BE2C (cell line): ENCODE data around the gene SUN5.

Experiments
- DNase-seq: peaks from one replicate; pipeline ENCODE4 v3.0.0-alpha.2; 2020
- H3K27me3 ChIP-seq: fragments of 250-450 bp; sonication (Bioruptor Pico); 2 replicates; pipeline ENCODE4 v1.5.1; 2020; ENCODE audit warnings: mild to moderate bottlenecking
- H3K36me3 ChIP-seq: fragments of 250-450 bp; sonication (Bioruptor Pico); 2 replicates; pipeline ENCODE4 v1.5.1; 2020; ENCODE audit warnings: mild to moderate bottlenecking
- H3K4me1 ChIP-seq: fragments of 250-450 bp; sonication (Bioruptor Pico); 2 replicates; pipeline ENCODE4 v1.5.1; 2020
- H3K4me3 ChIP-seq: 2 replicates; pipeline ENCODE4 v1.5.1; 2011; ENCODE audit warnings: low read depth, low read length
- H3K9me3 ChIP-seq: fragments of 250-450 bp; sonication (Bioruptor Pico); 2 replicates; pipeline ENCODE4 v1.5.1; 2020
- CTCF ChIP-seq: IDR thresholded peaks from 2 replicates; pipeline ENCODE4 v1.5.1; 2012; ENCODE audit warnings: mild to moderate bottlenecking, low read depth, low read length

Gene SUN5

DNA sequence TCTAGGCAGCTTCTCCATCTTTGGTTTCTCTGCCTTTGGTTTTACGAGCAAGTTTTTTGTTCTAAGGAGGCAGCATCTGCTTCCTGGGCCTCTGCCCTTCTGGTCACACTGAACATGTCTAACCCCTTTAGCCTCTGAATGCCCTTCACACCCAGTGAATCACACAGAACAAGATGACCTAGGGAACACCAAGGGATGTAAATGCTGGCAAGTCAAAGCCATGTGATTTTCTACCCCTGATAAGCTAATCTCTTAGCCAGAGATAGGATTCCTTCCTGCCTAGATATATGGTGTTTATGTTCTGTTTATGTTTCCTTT is 20.0 kb upstream of the SUN5 start:
- H3K4me1 ChIP-seq: no peaks in the 10 kb centered on the region
- TF ChIP-seq CTCF: no peak
- no peaks in the 10 kb centered on the region for H3K27me3 ChIP-seq
- no peaks in the 10 kb centered on the region for H3K36me3 ChIP-seq
- no peak for DNase-seq
- H3K9me3 ChIP-seq: no peaks in the 10 kb centered on the region
- no peak overlapping the region for H3K4me3 ChIP-seq

GRCh38 chr20:33023439-33024242 is 19.4 kb upstream of the SUN5 start:
- Histone ChIP-seq H3K36me3 (no peaks in the 10 kb centered on the region), H3K9me3 (no peaks in the 10 kb centered on the region), H3K4me3 (no peak overlapping the region), H3K4me1 (no peaks in the 10 kb centered on the region), H3K27me3 (no peaks in the 10 kb centered on the region)
- DNase-seq: no peak
- no peak for TF ChIP-seq CTCF

- H3K4me3 ChIP-seq: no peak overlapping the region
- DNase-seq: no peak
Measured at GRCh38 chr20:33022694-33023438, 18.6 kb upstream of the SUN5 start.

DNA sequence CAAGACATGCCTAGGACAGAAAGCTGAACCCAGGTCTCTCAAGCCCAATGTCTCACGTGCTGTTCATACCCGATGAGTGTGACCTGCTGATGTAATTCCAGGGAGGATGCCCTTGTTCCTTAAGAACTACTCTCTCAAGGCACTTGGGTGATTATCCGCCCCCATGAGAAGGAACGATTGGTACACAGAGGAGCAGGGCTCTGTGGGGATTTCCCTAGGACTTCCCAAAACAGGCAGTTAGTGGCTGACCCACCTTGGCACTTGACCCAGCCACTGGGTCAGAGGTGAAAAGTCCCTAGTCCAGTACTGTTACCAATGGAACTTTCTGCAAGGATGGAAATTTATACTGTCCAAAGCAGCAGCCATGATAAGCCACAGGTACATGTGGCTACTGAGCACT is 18.1 kb upstream of the SUN5 start:
- Histone ChIP-seq H3K4me3 (no peak overlapping the region), H3K36me3 (no peaks in the 10 kb centered on the region), H3K27me3 (no peaks in the 10 kb centered on the region), H3K9me3 (no peaks in the 10 kb centered on the region), H3K4me1 (no peaks in the 10 kb centered on the region)
- DNase-seq: no peak
- TF ChIP-seq CTCF: no peak

More at GRCh38 chr20:33022694-33023438, 18.6 kb upstream of the SUN5 start:
- Histone ChIP-seq H3K27me3 (no peaks in the 10 kb centered on the region), H3K4me1 (no peaks in the 10 kb centered on the region), H3K36me3 (no peaks in the 10 kb centered on the region), H3K9me3 (no peaks in the 10 kb centered on the region)
- no peak for TF ChIP-seq CTCF

DNA sequence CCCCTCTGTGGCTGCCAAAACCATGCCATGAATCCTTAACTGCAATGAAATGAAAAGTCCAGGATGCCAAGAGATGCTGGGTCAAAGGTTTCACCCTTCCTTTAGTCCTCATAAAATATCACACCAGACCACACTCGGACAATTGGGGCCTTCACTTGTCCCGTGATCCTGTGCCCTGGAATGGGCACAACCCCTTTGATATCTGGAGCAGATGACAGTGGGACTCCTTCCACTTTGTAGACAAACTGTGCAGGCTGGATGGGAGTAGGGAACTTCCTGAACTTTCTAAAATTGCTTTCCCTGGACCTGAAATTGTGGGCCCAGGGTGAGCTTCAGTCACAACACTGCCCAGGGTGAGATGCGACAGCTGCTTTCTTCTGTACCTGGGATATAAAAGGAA is 17.6 kb upstream of the SUN5 start:
- no peak for TF ChIP-seq CTCF
- Histone ChIP-seq H3K27me3 (no peaks in the 10 kb centered on the region), H3K9me3 (no peaks in the 10 kb centered on the region), H3K36me3 (no peaks in the 10 kb centered on the region), H3K4me1 (no peaks in the 10 kb centered on the region), H3K4me3 (no peak overlapping the region)
- no peak for DNase-seq
